MM.1S (cell line): ENCODE results near the gene RPTOR.

Source experiments
- DNase-seq: peaks from one replicate; pipeline ENCODE4 v3.0.0-alpha.2; 2015
- H2AFZ ChIP-seq: fragments of 300-600 bp; sonication (generic); 2 replicates; pipeline ENCODE4 v1.6.0; 2016; ENCODE audit warnings: antibody characterized with exemption, low read length
- H3F3A ChIP-seq: fragments of 300-600 bp; sonication (generic); 2 replicates; pipeline ENCODE4 v1.6.1; 2016; ENCODE audit warnings: mild to moderate bottlenecking, antibody characterized with exemption, low read length, moderate library complexity, mixed read lengths; ENCODE audit not compliant: insufficient read depth
- H3K27ac ChIP-seq: fragments of 300-600 bp; sonication (generic); 2 replicates; pipeline ENCODE4 v1.5.1; 2016; ENCODE audit warnings: mild to moderate bottlenecking, low read length
- H3K27me3 ChIP-seq: fragments of 300-600 bp; sonication (generic); replicated peaks from 2 replicates; pipeline ENCODE4 v1.6.0; 2016; ENCODE audit warnings: low read length; ENCODE audit not compliant: insufficient read depth
- H3K36me3 ChIP-seq: fragments of 300-600 bp; sonication (generic); replicated peaks from 2 replicates; pipeline ENCODE4 v1.6.1; 2016; ENCODE audit warnings: mild to moderate bottlenecking, low read length, mixed read lengths; ENCODE audit not compliant: insufficient read depth
- H3K4me1 ChIP-seq: fragments of 300-600 bp; sonication (generic); 2 replicates; pipeline ENCODE4 v1.6.1; 2016; ENCODE audit warnings: low read length, mixed read lengths
- H3K4me2 ChIP-seq: fragments of 300-600 bp; sonication (generic); 2 replicates; pipeline ENCODE4 v1.6.0; 2016; ENCODE audit warnings: low read depth, low read length
- H3K4me3 ChIP-seq: fragments of 300-600 bp; sonication (generic); 2 replicates; pipeline ENCODE4 v1.5.1; 2016; ENCODE audit warnings: low read length, mixed read lengths
- H3K79me2 ChIP-seq: fragments of 300-600 bp; sonication (generic); 2 replicates; pipeline ENCODE4 v1.6.1; 2016; ENCODE audit warnings: mixed run types, low read length, mixed read lengths
- H3K9ac ChIP-seq: fragments of 300-600 bp; sonication (generic); 2 replicates; pipeline ENCODE4 v1.6.1; 2016; ENCODE audit warnings: low read length, mixed read lengths
- H3K9me2 ChIP-seq: fragments of 300-600 bp; sonication (generic); replicated peaks from 2 replicates; pipeline ENCODE4 v1.6.1; 2016; ENCODE audit warnings: mild to moderate bottlenecking, low read length, mixed read lengths; ENCODE audit not compliant: insufficient read depth
- H3K9me3 ChIP-seq: fragments of 300-600 bp; sonication (generic); replicated peaks from 2 replicates; pipeline ENCODE4 v1.6.1; 2016; ENCODE audit warnings: mild to moderate bottlenecking, low read length, mixed read lengths; ENCODE audit not compliant: insufficient read depth
- H4K20me1 ChIP-seq: fragments of 300-600 bp; sonication (generic); 2 replicates; pipeline ENCODE4 v1.6.1; 2016; ENCODE audit warnings: mild to moderate bottlenecking, low read length, moderate library complexity, mixed read lengths; ENCODE audit not compliant: insufficient read depth
- CTCF ChIP-seq: fragments of 300-600 bp; sonication (generic); IDR thresholded peaks from 2 replicates; pipeline ENCODE4 v1.5.1; 2016; ENCODE audit warnings: antibody characterized with exemption, low read length, mixed read lengths
- EZH2 ChIP-seq: fragments of 300-600 bp; sonication (generic); optimal IDR thresholded peaks from 2 replicates; pipeline ENCODE3; 2017; ENCODE audit warnings: low read depth, mild to moderate bottlenecking, antibody characterized with exemption, low read length, mixed read lengths
- EZH2phosphoT487 ChIP-seq: fragments of 300-600 bp; sonication (generic); IDR thresholded peaks from 2 replicates; pipeline ENCODE4 v1.6.1; 2018; ENCODE audit warnings: antibody characterized with exemption, low read length

The RPTOR gene

GRCh38 chr17:80528536-80528935 lies 16.1 kb upstream of the RPTOR start:
- Histone ChIP-seq H3K27me3 (peaks cover 95% of the 10 kb centered on the region), H3K27ac (no peak overlapping the region), H2AFZ (no peak overlapping the region), H3K4me1 (no peaks in the 10 kb centered on the region), H3K9me2 (no peaks in the 10 kb centered on the region), H3K36me3 (no peaks in the 10 kb centered on the region), H3K9ac (no peak overlapping the region), H3K79me2 (no peaks in the 10 kb centered on the region), H3F3A (no peaks in the 10 kb centered on the region), H3K4me2 (no peak overlapping the region), H3K9me3 (no peaks in the 10 kb centered on the region), H4K20me1 (no peaks in the 10 kb centered on the region), H3K4me3 (no peak overlapping the region)
- DNase-seq, result no peak
- TF ChIP-seq EZH2 (no peak), EZH2phosphoT487 (no peak), CTCF (no peak)

- no peak for DNase-seq
- no peaks in the 10 kb centered on the region for H3K36me3 ChIP-seq
- no peak overlapping the region for H3K4me3 ChIP-seq
- no peaks in the 10 kb centered on the region for H3F3A ChIP-seq
- H4K20me1 ChIP-seq, result no peaks in the 10 kb centered on the region
- H2AFZ ChIP-seq, result no peak overlapping the region
- TF ChIP-seq EZH2phosphoT487 (no peak), CTCF (no peak), EZH2 (no peak)
- no peaks in the 10 kb centered on the region for H3K9me3 ChIP-seq
- no peaks in the 10 kb centered on the region for H3K79me2 ChIP-seq
- no peak overlapping the region for H3K27ac ChIP-seq
- H3K4me2 ChIP-seq, result no peak overlapping the region
- no peak overlapping the region for H3K9ac ChIP-seq
- H3K27me3 ChIP-seq, result peaks cover 91% of the 10 kb centered on the region
- H3K9me2 ChIP-seq, result no peaks in the 10 kb centered on the region
- H3K4me1 ChIP-seq, result no peaks in the 10 kb centered on the region
Observed at GRCh38 chr17:80529104-80529903, 15.3 kb upstream of the RPTOR start.

GRCh38 chr17:80529904-80530292 lies 14.7 kb upstream of the RPTOR start:
- H3K9me2 ChIP-seq, result no peaks in the 10 kb centered on the region
- H3K4me1 ChIP-seq, result no peaks in the 10 kb centered on the region
- no peak for DNase-seq
- H2AFZ ChIP-seq, result no peak overlapping the region
- no peak overlapping the region for H3K9ac ChIP-seq
- no peaks in the 10 kb centered on the region for H3K79me2 ChIP-seq
- no peak overlapping the region for H3K4me2 ChIP-seq
- TF ChIP-seq CTCF (no peak), EZH2phosphoT487 (no peak), EZH2 (no peak)
- H3K9me3 ChIP-seq, result no peaks in the 10 kb centered on the region
- no peaks in the 10 kb centered on the region for H3K36me3 ChIP-seq
- H3K27ac ChIP-seq, result no peak overlapping the region
- H3K4me3 ChIP-seq, result no peak overlapping the region
- peaks cover 89% of the 10 kb centered on the region for H3K27me3 ChIP-seq
- no peaks in the 10 kb centered on the region for H3F3A ChIP-seq
- H4K20me1 ChIP-seq, result no peaks in the 10 kb centered on the region
